PC-3 (cell line): ENCODE data around the gene CARD10.

Experiments
- EZH2 ChIP-seq: fragments of 300-600 bp; sonication (generic); IDR thresholded peaks from one replicate; pipeline ENCODE4 v1.6.1; 2017; ENCODE audit warnings: antibody characterized with exemption, mild to moderate bottlenecking, low read length; ENCODE audit not compliant: unreplicated experiment
- TF ChIP-seq, protein P1 (sequence below): fragments of 300-600 bp; sonication (generic); conservative IDR thresholded peaks from 2 replicates; pipeline ENCODE4 v1.5.1; 2017; ENCODE audit warnings: antibody characterized with exemption, low read depth, mild to moderate bottlenecking, low read length

DNA sequence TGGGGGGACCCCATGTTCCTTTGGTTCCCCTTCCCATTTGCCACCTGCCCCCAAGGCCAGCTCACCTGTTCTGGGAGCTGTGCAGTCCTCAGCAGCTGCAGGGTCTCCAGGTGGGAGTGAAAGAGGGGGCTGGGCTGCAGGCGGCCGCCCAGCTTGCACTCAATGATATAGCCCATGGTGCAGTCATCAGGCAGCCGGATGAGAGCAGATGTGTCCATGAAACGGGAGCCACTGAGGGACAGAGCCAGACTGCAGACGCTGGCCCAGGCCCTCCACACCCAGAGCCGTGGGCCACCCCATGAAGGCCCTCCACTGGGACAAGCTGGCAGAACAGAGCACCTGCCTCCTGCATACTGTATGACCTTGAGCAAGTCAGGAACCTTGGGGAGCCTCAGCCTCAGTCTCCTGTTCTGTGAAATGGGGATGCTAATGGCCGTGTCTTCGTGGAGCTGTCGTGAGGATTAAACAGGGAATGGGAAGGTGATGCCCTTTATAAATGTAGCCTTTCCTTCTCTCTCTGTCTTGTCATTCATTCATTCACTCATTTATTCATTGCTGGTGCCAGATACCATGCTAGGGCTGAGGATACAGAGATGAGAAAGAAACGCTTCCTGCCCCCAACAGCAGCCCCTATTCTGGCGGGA lies 44.6 kb downstream of the CARD10 start:
- TF ChIP-seq, protein P1, sequence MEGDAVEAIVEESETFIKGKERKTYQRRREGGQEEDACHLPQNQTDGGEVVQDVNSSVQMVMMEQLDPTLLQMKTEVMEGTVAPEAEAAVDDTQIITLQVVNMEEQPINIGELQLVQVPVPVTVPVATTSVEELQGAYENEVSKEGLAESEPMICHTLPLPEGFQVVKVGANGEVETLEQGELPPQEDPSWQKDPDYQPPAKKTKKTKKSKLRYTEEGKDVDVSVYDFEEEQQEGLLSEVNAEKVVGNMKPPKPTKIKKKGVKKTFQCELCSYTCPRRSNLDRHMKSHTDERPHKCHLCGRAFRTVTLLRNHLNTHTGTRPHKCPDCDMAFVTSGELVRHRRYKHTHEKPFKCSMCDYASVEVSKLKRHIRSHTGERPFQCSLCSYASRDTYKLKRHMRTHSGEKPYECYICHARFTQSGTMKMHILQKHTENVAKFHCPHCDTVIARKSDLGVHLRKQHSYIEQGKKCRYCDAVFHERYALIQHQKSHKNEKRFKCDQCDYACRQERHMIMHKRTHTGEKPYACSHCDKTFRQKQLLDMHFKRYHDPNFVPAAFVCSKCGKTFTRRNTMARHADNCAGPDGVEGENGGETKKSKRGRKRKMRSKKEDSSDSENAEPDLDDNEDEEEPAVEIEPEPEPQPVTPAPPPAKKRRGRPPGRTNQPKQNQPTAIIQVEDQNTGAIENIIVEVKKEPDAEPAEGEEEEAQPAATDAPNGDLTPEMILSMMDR, result no peak
- no peak for TF ChIP-seq EZH2
